Astrocyte of the cerebellum (primary cell): Measurements from ENCODE around the gene ARL10.

Experiments used
- DNase-seq: peaks from one replicate; pipeline ENCODE4 v3.0.0-alpha.2; 2011; ENCODE audit warnings: low read depth
- H3K4me3 ChIP-seq: 2 replicates; pipeline ENCODE4 v1.5.1; 2011; ENCODE audit warnings: mild to moderate bottlenecking, low read depth, low read length, moderate library complexity
- in situ Hi-C: cut with HindIII; loops from 2 replicates; pipeline ENCODE4 v1.10.0; 2017; ENCODE audit warnings: low sequenced_read_pairs
- TF ChIP-seq, protein P1 (sequence below): IDR thresholded peaks from 2 replicates; pipeline ENCODE4 v1.5.1; 2012; ENCODE audit warnings: low read length, low read depth, moderate library complexity, mild to moderate bottlenecking; ENCODE audit errors: missing control alignments

Gene ARL10

DNA sequence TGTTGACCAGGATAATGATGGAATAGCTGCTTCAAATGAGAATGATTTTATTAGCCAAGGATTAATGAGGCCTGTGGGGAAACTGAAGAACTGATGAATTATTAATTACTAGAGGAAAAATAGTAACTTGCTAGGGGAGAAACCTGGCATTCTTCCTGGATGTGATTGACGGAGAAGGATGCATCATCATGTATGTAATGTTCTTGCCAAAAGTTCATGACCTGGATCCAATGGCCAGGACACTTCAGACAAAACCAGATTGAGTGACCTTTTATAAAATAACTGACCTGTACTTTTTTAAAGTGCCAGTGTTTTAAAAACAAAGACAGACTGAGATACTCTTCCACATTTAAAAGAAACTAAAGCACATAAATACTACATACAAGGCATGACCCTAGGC is 27.4 kb upstream of the ARL10 start:
- no peak for DNase-seq
- no peak overlapping the region for H3K4me3 ChIP-seq
- in situ Hi-C loops: no loop called here
- TF ChIP-seq, protein P1, sequence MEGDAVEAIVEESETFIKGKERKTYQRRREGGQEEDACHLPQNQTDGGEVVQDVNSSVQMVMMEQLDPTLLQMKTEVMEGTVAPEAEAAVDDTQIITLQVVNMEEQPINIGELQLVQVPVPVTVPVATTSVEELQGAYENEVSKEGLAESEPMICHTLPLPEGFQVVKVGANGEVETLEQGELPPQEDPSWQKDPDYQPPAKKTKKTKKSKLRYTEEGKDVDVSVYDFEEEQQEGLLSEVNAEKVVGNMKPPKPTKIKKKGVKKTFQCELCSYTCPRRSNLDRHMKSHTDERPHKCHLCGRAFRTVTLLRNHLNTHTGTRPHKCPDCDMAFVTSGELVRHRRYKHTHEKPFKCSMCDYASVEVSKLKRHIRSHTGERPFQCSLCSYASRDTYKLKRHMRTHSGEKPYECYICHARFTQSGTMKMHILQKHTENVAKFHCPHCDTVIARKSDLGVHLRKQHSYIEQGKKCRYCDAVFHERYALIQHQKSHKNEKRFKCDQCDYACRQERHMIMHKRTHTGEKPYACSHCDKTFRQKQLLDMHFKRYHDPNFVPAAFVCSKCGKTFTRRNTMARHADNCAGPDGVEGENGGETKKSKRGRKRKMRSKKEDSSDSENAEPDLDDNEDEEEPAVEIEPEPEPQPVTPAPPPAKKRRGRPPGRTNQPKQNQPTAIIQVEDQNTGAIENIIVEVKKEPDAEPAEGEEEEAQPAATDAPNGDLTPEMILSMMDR: no peak

DNA sequence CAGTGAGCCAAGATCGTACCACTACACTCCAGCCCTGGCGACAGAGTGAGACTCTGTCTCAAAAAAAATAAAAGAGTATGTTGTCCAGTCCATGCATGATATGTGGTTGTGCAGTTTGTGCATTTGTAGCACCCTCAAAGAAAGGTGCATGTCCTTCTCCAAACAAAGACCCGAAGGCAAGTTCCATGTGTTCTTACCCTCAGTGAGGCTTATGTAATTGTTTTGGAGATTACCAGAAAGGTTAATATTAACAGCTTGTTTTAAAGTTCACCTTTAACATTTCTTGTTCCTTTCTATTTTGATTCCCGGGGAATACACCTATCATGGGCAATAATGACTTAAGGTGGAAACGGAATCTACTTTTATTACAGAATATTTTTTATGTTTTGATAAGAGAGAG is 26.0 kb upstream of the ARL10 start:
- in situ Hi-C loops: no loop called here
- TF ChIP-seq, protein P1: no peak
- DNase-seq: no peak
- H3K4me3 ChIP-seq: no peak overlapping the region

DNA sequence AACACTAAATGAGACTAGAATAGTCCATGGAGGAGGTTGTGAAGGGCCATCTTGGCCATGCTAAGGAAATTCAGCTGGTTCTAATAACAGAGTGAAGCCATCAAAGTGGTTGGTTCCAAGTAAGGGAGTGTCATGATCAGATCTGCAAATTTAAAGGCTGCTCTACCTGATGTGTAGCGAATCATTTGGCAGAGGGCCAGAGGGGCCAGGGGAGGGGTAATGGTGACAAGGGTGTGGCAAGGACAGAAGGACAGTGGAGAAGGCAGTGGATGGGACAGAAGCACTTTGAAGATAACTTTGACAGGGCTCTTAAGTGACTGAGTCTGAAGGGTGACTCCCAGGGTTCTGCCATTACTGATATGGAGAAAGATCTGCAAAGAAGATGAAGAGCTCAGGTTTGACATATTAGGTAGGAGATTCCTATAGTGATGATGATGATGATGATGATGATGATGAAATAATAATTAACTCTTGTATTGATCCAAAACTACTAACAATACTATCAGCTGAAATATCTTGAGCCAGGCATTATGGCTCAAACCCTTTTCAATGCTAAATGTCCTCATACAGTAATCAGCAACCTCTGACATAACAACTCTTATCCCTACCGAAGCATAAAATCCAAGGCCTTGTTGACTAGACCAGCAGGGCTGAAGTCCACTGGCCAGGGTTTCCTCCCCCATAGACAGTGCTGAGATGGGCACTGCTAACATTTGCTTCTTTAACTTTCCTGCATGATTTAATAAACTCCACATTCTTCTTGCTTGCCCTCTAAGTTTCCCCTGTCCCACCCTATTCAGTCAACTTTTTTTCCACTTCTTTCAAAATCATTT is 23.7 kb upstream of the ARL10 start:
- in situ Hi-C loops: no loop called here
- H3K4me3 ChIP-seq: no peak overlapping the region
- TF ChIP-seq, protein P1: no peak
- DNase-seq: no peak

DNA sequence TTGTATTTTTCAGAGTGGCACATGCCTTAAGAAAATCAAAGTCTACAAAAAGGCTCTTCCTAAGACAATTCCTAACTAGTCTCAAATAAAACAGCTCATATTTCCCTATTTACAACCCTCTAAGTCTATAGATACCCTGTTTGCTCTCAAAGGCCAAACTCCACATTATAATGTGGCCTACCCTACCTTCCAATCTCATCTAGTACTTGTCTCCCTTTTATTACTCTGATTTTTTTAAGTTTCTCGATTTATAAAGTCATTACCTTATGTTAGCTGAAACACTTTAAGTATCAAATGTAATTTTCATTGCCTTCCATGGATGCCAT is 23.2 kb upstream of the ARL10 start:
- DNase-seq: no peak
- TF ChIP-seq, protein P1: no peak
- no peak overlapping the region for H3K4me3 ChIP-seq
- in situ Hi-C loops: no loop called here

DNA sequence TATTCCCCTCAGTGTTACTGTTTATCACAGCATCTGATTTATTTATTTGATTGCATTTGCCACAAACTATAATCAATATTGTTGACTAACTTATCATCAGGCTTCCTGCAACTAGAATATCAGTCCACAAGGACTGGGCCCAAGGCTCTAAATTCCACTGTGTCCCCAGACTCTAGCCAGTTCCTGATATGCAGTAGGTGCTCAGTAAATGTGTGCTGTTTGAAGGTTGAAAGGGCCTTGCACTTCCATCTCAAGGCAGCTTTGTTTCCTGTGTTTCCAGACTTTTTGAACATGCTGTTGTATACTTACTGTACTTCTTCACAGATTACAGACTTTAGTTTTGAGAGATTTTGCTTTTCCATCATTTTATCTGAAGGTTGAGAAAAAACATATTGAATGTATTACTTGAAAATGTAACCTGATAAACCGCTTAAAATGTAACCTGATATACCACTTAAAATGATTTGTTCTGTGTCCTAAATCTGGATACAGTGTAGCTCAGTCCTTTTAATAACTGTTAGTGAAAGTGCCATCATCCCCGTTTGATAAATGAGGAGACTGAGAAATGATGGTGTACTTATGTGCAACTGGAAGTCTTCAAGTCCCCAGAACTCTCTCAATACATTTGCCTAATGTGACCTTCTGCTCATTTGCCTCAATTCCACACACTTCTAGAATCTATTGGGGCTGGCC is 22.4 kb upstream of the ARL10 start:
- DNase-seq: no peak
- TF ChIP-seq, protein P1: no peak
- H3K4me3 ChIP-seq: no peak overlapping the region
- in situ Hi-C loops: no loop called here

DNA sequence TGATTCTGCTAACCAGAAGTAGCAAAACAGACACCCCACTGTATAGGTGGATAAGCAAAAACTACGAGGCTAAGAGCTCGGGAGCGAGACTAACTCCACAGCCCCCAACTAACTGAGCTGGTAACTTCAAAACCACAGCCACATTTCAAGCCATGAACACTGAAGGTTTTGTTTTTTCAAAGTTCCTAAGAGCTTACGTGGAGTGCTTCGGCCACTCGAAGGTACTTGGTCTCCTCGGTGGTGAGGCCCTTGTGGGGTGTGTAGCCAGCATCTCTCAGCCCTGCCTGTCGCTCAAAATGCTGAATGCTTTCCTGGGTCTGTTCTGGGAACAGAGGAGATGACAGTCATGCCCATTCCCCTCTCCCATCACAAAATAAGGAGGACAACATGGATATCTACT is 14.9 kb upstream of the ARL10 start:
- TF ChIP-seq, protein P1: no peak
- in situ Hi-C loops: no loop called here
- H3K4me3 ChIP-seq: no peak overlapping the region
- DNase-seq: no peak
